ENCODE data around the gene SASH1. TPM values are rescaled to one million over a fixed set of nuclear protein-coding genes. Genes with fewer than 3 reads are reported as not detected.

SASH1 gene
- total RNA-seq, 1 experiment from 2014 or later, result 11.7 TPM

GRCh38 chr6:148556410-148556809 is 213.8 kb downstream of the SASH1 start:
- Histone ChIP-seq H3K9me2 (ENCODE audit: insufficient read depth) (no peaks in the 10 kb centered on the region), H3K79me2 (ENCODE audit: insufficient read depth, low read length) (no peaks in the 10 kb centered on the region), H2AFZ (ENCODE audit: low read depth, low read length, poor library complexity, severe bottlenecking) (no peak overlapping the region), H3K27ac (ENCODE audit: low read depth, low read length) (no peak overlapping the region), H4K20me1 (ENCODE audit: insufficient read depth) (no peaks in the 10 kb centered on the region), H3K9ac (ENCODE audit: low read length) (no peak overlapping the region), H3K4me3 (replicated peaks in 1 of 2; ENCODE audit: low read depth in 1 of 2, low read length in 2 of 2) (no peak overlapping the region), H3K9me3 (ENCODE audit: control insufficient read depth in 1 of 2, insufficient read depth in 1 of 2, low read depth in 1 of 2, low read length in 2 of 2) (no peaks in the 10 kb centered on the region), H3K4me1 (ENCODE audit: control insufficient read depth in 1 of 2, insufficient read depth in 2 of 2, low read length in 2 of 2) (peaks cover 0 to 6% of the 10 kb centered on the region in 2 experiments; a peak in 2 of 4 replicates), H3K4me2 (ENCODE audit: low read length) (no peak overlapping the region), H3K27me3 (ENCODE audit: insufficient read depth, low read length) (no peaks in the 10 kb centered on the region), H3K36me3 (ENCODE audit: control insufficient read depth in 1 of 2, insufficient read depth in 2 of 2, low read length in 2 of 2) (no peaks in the 10 kb centered on the region)
- DNase-seq (ENCODE audit: low read depth, low spot score), result no peak
- RAD21 ChIA-PET (ENCODE audit: low non-redundant PET in 1 of 2, low total read pairs in 2 of 2, uncharacterized antibody in 2 of 2, unreplicated experiment in 2 of 2), result no interaction called here
- no TSS peak for BruUV-seq (replicated peaks)
- TF ChIP-seq EGR1 (IDR thresholded peaks at IDR 0.05; ENCODE audit: low read depth), result no peak
- no peak for TF ChIP-seq ZBTB33 (IDR thresholded peaks at IDR 0.05; ENCODE audit: extremely low read depth, insufficient replicate concordance, low read length)
- TF ChIP-seq SRF (IDR thresholded peaks at IDR 0.05; ENCODE audit: low read depth), result no peak
- no peak for TF ChIP-seq RAD21 (IDR thresholded peaks at IDR 0.05; ENCODE audit: low read depth)
- no peak for TF ChIP-seq EZH2phosphoT487 (IDR thresholded peaks at IDR 0.05; ENCODE audit: borderline replicate concordance)
- no peak for TF ChIP-seq CBX3 (IDR thresholded peaks at IDR 0.05; ENCODE audit: low read depth)
- no peak for ATAC-seq
- intact Hi-C loops (cut with micrococcal nuclease), result no loop called here
- POLR2A ChIA-PET, result no interaction called here
- CTCF ChIA-PET, result no interaction called here

DNA sequence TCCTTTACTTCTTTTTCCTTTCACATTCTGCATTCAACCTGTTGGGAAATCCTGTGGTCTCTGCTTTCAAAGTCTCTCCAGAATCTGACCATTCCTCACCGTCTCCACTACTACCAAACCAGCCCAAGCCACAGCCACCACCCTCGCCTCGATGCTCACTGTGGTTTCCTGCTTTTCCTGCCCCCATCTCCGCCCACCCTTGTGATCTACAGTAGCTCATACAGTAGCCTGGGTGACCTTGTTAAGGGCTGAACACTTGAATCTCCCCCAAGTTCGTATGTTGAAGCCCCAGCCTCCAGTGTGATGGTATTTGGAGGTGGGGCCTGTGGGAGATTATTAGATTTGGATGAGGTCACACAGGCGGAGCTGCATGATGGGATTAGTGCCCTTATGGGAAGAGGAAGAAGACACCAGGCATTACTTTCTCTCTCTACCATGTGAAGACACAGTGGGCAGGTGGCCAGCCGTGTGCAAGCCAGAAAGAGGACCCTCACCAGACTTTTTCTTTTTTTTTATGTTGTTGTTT is 215.2 kb downstream of the SASH1 start:
- H3K4me2 ChIP-seq (ENCODE audit: low read length), result no peak overlapping the region
- H4K20me1 ChIP-seq (ENCODE audit: insufficient read depth), result no peaks in the 10 kb centered on the region
- H3K4me3 ChIP-seq (replicated peaks in 1 of 2; ENCODE audit: low read depth in 1 of 2, low read length in 2 of 2), result no peak overlapping the region
- CTCF ChIA-PET, result no interaction called here
- H3K27ac ChIP-seq (ENCODE audit: low read depth, low read length), result no peak overlapping the region
- intact Hi-C loops (cut with micrococcal nuclease), result loop anchor here (2.0 kb wide), 1 partner anchor 875 kb away; no protein-coding TSS in a partner anchor
- DNase-seq (ENCODE audit: low read depth, low spot score) (no peak), ATAC-seq (no peak)
- no peaks in the 10 kb centered on the region for H3K36me3 ChIP-seq (ENCODE audit: control insufficient read depth in 1 of 2, insufficient read depth in 2 of 2, low read length in 2 of 2)
- H3K4me1 ChIP-seq (ENCODE audit: control insufficient read depth in 1 of 2, insufficient read depth in 2 of 2, low read length in 2 of 2), result peaks cover 0 to 6% of the 10 kb centered on the region in 2 experiments; a peak in 2 of 4 replicates
- no peaks in the 10 kb centered on the region for H3K9me3 ChIP-seq (ENCODE audit: control insufficient read depth in 1 of 2, insufficient read depth in 1 of 2, low read depth in 1 of 2, low read length in 2 of 2)
- no TSS peak for BruUV-seq (replicated peaks)
- POLR2A ChIA-PET, result no interaction called here
- no peaks in the 10 kb centered on the region for H3K27me3 ChIP-seq (ENCODE audit: insufficient read depth, low read length)
- no peak overlapping the region for H2AFZ ChIP-seq (ENCODE audit: low read depth, low read length, poor library complexity, severe bottlenecking)
- RAD21 ChIA-PET (ENCODE audit: low non-redundant PET in 1 of 2, low total read pairs in 2 of 2, uncharacterized antibody in 2 of 2, unreplicated experiment in 2 of 2), result no interaction called here
- H3K9ac ChIP-seq (ENCODE audit: low read length), result no peak overlapping the region
- TF ChIP-seq SP1 (IDR thresholded peaks at IDR 0.05; ENCODE audit: low read depth) (no peak), SIN3A (IDR thresholded peaks at IDR 0.05; ENCODE audit: low read depth) (no peak), SRF (IDR thresholded peaks at IDR 0.05; ENCODE audit: low read depth) (no peak), POLR2AphosphoS5 (IDR thresholded peaks at IDR 0.05; ENCODE audit: low read depth, low read length) (no peak), EGR1 (IDR thresholded peaks at IDR 0.05; ENCODE audit: low read depth) (no peak), CBX3 (IDR thresholded peaks at IDR 0.05; ENCODE audit: low read depth) (no peak), RAD21 (IDR thresholded peaks at IDR 0.05; ENCODE audit: low read depth) (no peak)
- TF ChIP-seq, protein P1, sequence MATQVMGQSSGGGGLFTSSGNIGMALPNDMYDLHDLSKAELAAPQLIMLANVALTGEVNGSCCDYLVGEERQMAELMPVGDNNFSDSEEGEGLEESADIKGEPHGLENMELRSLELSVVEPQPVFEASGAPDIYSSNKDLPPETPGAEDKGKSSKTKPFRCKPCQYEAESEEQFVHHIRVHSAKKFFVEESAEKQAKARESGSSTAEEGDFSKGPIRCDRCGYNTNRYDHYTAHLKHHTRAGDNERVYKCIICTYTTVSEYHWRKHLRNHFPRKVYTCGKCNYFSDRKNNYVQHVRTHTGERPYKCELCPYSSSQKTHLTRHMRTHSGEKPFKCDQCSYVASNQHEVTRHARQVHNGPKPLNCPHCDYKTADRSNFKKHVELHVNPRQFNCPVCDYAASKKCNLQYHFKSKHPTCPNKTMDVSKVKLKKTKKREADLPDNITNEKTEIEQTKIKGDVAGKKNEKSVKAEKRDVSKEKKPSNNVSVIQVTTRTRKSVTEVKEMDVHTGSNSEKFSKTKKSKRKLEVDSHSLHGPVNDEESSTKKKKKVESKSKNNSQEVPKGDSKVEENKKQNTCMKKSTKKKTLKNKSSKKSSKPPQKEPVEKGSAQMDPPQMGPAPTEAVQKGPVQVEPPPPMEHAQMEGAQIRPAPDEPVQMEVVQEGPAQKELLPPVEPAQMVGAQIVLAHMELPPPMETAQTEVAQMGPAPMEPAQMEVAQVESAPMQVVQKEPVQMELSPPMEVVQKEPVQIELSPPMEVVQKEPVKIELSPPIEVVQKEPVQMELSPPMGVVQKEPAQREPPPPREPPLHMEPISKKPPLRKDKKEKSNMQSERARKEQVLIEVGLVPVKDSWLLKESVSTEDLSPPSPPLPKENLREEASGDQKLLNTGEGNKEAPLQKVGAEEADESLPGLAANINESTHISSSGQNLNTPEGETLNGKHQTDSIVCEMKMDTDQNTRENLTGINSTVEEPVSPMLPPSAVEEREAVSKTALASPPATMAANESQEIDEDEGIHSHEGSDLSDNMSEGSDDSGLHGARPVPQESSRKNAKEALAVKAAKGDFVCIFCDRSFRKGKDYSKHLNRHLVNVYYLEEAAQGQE (IDR thresholded peaks at IDR 0.05; ENCODE audit: low read depth), result no peak
- H3K9me2 ChIP-seq (ENCODE audit: insufficient read depth), result no peaks in the 10 kb centered on the region
- no peaks in the 10 kb centered on the region for H3K79me2 ChIP-seq (ENCODE audit: insufficient read depth, low read length)
